HG03135 (cell line): ENCODE results near the gene RNU6-9.
"Not testable (repeated sequence)": the region's sequence is repeated elsewhere in the genome, so short reads cannot be mapped to it uniquely, and the experiment has no call there.

Source experiments
- ATAC-seq: cut with Tn5 transposase; IDR thresholded peaks from one replicate; pipeline ENCODE4 v1.9.1; 2021; ENCODE audit warnings: mild to moderate bottlenecking, moderate library complexity; ENCODE audit not compliant: unreplicated experiment

Gene RNU6-9

GRCh38 chr19:892894-893689 lies at the start of gene RNU6-9, which contains the start of gene MED16:
Gene RNU6-9 (plus strand): TSS chr19:893484.
Gene MED16 (minus strand): TSS chr19:893187. CDS start chr19:891131, 2,056 bp downstream.
- ATAC-seq, result peak; percentile 79

DNA sequence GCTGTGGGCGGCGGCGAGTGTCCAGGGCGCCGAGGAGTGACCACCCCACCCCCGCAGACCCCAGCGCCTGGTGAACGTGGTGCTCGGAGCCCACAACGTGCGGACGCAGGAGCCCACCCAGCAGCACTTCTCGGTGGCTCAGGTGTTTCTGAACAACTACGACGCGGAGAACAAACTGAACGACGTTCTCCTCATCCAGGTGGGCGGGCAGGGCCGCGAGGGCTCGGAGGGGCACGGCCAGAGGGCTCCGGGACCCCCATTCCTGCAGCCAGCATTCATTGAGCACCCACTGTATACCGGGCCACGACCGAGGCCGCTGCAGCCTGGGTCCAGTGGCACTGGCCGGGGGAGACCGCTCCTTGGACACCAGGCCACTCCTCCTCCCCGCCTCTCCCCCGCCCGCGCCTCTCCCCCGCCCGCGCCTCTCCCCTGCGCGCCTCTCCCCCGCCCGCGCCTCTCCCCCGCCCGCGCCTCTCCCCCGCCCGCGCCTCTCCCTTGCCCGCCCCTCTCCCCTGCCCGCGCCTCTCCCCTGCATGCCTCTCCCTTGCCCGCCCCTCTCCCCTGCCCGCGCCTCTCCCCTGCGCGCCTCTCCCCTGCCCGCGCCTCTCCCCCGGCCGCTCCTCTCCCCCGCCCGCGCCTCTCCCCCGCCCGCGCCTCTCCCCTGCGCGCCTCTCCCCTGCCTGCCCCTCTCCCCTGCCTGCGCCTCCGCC lies 49.3 kb upstream of the RNU6-9 start:
- ATAC-seq, result no peak

GRCh38 chr19:844546-844971 lies 48.7 kb upstream of the RNU6-9 start:
- ATAC-seq, result no peak

DNA sequence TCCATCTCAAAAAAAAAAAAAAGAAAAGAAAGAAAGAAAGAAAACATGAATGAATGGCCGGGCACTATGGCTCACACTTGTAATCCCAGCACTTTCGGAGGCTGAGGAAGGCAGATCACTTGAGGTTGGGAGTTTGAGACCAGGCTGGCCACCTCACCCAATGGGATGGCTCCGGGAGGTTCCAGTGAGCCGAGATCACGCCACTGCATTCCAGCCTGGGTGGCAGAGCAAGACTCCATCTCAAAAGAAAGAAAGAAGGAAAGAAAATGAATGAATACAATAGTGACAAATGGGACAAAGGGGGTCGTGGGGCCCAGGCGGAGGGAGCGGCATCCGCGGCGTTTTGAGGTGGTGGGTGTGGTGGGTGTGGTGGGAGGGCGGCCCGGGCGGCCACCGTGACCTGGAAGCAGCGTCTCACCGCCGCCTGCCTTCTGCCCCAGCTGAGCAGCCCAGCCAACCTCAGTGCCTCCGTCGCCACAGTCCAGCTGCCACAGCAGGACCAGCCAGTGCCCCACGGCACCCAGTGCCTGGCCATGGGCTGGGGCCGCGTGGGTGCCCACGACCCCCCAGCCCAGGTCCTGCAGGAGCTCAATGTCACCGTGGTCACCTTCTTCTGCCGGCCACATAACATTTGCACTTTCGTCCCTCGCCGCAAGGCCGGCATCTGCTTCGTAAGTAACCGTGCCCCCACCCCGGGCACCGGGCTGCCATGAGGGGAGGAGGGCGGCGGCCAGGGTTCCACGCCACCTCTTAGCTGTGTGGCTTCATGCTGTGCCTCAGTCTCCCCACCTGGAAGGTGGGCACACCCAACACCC lies 47.4 kb upstream of the RNU6-9 start:
- ATAC-seq, result no peak

GRCh38 chr19:848386-848921 lies 44.8 kb upstream of the RNU6-9 start:
- no peak for ATAC-seq

- ATAC-seq, result not testable (repeated sequence)
Measured at GRCh38 chr19:849195-849594, 44.1 kb upstream of the RNU6-9 start.

DNA sequence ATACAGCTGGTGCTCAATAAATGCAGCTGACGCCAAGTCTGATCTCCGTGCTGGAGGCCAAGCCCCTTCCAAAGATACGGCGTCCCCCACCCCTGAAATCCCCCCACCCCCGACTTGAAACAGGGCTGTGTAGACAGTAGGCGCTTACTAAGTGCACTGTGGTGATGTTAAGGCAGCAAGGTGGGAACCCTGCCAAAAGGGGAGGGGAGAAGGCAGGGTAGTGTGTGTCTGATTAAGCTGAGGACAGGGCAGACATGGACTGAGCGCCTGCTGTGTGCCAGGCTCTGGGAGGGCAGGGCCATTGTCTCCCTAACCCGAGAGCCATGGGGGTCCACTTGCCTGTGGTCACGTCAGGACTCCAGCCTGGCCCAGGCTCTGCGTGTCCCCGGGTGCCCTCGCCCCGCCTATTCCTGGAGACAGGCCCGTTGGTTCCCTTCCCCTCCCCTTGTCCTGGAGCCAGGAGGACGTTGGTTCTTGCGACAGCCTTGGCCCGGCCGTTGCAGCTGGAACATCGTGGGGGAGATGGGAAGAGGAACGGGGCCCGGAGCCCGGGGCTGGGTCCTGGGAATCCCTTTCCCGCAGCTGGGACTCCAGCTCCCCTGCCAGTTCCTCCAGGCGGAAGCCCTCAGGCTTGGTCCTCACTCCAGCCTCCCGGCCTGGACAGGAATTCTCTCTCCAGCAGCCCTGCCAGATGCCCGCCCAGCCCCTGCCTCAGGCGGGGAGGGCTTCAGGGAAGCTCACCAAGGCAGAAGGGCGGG lies 42.9 kb upstream of the RNU6-9 start:
- no peak for ATAC-seq

GRCh38 chr19:850979-851335 lies 42.3 kb upstream of the RNU6-9 start:
- no peak for ATAC-seq

GRCh38 chr19:852136-853013 lies 40.9 kb upstream of the RNU6-9 start, which contains the start of gene ELANE:
Gene ELANE (plus strand): TSS chr19:852303. CDS start chr19:852329, 26 bp downstream.
- no peak for ATAC-seq

- no peak for ATAC-seq
Measured at GRCh38 chr19:853014-853585, 40.2 kb upstream of the RNU6-9 start.

DNA sequence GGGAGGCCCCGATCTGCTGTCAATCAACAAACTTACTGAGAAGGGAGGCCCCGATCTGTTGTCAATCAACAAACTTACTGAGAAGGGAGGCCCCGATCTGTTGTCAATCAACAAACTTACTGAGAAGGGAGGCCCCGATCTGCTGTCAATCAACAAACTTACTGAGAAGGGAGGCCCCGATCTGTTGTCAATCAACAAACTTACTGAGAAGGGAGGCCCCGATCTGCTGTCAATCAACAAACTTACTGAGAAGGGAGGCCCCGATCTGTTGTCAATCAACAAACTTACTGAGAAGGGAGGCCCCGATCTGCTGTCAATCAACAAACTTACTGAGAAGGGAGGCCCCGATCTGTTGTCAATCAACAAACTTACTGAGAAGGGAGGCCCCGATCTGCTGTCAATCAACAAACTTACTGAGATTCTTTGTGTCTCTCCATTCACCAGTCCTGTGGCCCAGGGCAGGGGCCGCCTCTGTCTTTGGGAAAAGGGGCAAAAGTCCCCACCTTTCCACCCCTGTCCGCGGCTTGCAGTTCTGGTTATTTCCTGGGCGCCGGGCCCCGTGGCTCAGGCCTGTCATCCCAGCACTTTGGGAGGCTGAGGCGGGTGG lies 39.6 kb upstream of the RNU6-9 start:
- not testable (repeated sequence) for ATAC-seq

- ATAC-seq, result no peak
Measured at GRCh38 chr19:854549-854948, 38.7 kb upstream of the RNU6-9 start.

DNA sequence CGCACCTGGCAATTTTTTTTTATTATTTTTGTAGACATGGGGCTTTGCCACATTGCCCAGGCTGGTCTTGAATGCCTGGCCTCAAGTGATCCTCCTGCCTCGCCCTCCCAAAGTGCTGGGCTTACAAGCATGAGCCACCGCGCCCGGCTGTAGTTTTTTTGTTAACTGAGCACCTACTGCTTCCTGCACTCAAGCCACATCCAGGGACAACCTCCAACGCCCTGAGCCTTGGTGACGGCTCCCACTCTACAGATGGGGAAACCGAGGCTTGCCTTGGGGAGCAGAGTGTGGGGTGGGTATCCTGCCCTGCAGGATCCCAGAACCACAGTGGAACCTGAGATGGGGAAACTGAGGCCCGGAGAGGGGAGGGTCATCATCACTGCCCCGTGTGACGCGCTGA lies 38.1 kb upstream of the RNU6-9 start:
- ATAC-seq, result no peak

DNA sequence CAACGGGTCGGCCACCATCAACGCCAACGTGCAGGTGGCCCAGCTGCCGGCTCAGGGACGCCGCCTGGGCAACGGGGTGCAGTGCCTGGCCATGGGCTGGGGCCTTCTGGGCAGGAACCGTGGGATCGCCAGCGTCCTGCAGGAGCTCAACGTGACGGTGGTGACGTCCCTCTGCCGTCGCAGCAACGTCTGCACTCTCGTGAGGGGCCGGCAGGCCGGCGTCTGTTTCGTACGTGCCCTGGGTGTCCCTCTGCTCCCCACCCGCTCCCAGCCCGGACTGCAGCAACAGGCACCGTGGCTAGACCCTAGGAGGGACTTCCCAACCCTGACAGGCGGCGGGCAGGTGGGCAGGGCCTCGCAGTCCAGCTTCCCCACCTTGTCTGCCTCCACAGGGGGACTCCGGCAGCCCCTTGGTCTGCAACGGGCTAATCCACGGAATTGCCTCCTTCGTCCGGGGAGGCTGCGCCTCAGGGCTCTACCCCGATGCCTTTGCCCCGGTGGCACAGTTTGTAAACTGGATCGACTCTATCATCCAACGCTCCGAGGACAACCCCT lies 37.6 kb upstream of the RNU6-9 start:
- ATAC-seq, result no peak

- ATAC-seq, result no peak
Measured at GRCh38 chr19:858284-858683, 35.0 kb upstream of the RNU6-9 start.

DNA sequence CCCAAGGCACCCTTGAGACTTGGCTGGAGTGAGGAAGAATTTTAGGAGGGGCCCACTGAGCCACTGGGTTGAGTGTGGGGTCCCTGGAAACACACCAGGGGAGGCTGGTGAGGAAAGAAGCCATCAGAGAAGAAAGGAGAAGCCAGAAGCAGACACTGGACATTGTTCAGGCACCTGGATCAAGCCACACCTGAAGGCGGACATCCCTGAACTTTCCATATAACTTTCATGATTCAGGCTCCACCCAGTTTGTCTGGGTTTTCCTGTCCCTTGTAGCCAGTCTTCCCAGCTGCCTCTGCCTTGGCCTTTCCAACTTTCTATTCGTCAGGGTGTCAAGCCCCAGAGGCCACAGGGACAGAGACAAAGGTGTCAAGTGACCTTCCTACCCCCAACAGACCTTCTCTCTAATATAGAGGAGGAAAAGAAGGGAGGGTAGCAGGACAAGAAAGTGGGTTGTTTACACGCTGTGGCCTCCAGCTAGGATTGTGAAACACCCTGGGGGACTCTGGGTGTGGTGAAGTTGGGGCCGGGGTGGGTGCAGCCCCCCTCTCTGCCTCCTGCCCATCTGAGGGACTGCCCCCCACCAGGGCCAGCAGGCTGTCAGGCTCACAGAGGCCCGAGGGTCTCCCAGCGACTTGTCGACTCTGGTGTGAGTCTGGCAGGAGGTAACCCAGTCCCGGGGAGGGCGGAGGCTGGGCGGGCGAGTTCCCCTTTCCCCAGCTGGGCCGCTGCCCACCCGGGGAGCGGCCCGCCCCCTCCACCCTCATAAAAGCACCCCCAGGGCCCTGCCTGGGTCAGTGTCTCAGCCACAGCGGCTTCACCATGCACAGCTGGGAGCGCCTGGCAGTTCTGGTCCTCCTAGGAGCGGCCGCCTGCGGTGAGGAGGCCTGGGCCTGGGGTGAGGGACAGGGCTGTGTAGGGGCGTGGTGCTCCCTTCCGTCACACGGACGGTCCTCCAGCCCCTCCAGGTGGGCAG lies 34.1 kb upstream of the RNU6-9 start, which contains the start of gene CFD:
Gene CFD (plus strand): TSS at position 797 of the 976 bp plus-strand sequence. CDS start 26 bp downstream, at position 823.
- no peak for ATAC-seq
